Transverse colon (tissue), 4 donors: ENCODE data around the gene LRP1.

Experiments used
- EP300 ChIP-seq: sonication (generic); formaldehyde crosslinking; IDR thresholded peaks from one replicate; pipeline ENCODE4 v1.6.1; 2017; ENCODE audit warnings: antibody characterized with exemption, low read depth
- POLR2A ChIP-seq: fragments of 450-650 bp; IDR thresholded peaks from one replicate; pipeline ENCODE4 v1.6.1; 2016; ENCODE audit warnings: antibody characterized with exemption, mild to moderate bottlenecking, moderate library complexity
- POLR2AphosphoS5 ChIP-seq, 3 donors: sonication (generic); formaldehyde crosslinking; IDR thresholded peaks; one replicate each; pipeline ENCODE4 v1.6.1; 2016; ENCODE audit warnings: antibody characterized with exemption in 3 of 3
- TF ChIP-seq, protein P1 (sequence below), 5 experiments: fragments of 200-600 bp in 3 of 5; fragments of 450-650 bp in 2 of 5; sonication (generic) in 3 of 5; IDR thresholded peaks; 1 replicate in 2 of 5; 2 replicates in 3 of 5; pipeline ENCODE4 v1.5.1; 2016 to 2017; ENCODE audit warnings: antibody characterized with exemption in 5 of 5, inconsistent platforms in 3 of 5, mild to moderate bottlenecking in 2 of 5, moderate library complexity in 1 of 5

DNA sequence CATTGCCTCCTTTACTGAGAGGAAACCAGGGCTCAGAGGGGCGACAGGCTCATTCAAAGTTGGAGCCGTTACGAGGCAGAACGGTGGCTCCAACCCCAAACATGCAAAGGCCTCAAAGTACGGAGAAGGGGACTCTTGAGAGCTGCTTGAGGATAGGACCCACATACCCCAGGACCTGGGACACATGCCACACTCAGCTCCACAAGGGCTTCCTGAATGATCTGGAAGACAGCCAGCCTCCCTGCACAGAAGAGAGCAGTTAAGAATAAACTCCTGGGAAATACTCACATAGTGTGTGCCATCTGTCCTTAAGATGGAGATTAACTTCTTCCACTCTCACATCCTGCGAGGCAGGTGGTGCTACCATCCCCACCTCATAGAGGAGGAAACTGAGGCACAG, 61.8 kb downstream of the LRP1 start:
- TF ChIP-seq, protein P1, sequence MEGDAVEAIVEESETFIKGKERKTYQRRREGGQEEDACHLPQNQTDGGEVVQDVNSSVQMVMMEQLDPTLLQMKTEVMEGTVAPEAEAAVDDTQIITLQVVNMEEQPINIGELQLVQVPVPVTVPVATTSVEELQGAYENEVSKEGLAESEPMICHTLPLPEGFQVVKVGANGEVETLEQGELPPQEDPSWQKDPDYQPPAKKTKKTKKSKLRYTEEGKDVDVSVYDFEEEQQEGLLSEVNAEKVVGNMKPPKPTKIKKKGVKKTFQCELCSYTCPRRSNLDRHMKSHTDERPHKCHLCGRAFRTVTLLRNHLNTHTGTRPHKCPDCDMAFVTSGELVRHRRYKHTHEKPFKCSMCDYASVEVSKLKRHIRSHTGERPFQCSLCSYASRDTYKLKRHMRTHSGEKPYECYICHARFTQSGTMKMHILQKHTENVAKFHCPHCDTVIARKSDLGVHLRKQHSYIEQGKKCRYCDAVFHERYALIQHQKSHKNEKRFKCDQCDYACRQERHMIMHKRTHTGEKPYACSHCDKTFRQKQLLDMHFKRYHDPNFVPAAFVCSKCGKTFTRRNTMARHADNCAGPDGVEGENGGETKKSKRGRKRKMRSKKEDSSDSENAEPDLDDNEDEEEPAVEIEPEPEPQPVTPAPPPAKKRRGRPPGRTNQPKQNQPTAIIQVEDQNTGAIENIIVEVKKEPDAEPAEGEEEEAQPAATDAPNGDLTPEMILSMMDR (IDR thresholded peaks at IDR 0.05), result no peak
- no peak for TF ChIP-seq POLR2A
- TF ChIP-seq EP300, result no peak
- TF ChIP-seq POLR2AphosphoS5 (IDR thresholded peaks at IDR 0.05), result no peak
